GM12801 (cell line): Measurements from ENCODE around the gene AMPD3.

Experiments used
- CTCF ChIP-seq: IDR thresholded peaks from one replicate; pipeline ENCODE4 v1.5.1; 2011; ENCODE audit warnings: control low read depth; ENCODE audit not compliant: insufficient read length; ENCODE audit errors: extremely low read depth

AMPD3 gene

GRCh38 chr11:10410844-10411200 is 44.2 kb upstream of the AMPD3 start:
- TF ChIP-seq CTCF: no peak

GRCh38 chr11:10412266-10412665 is 42.8 kb upstream of the AMPD3 start:
- no peak for TF ChIP-seq CTCF

DNA sequence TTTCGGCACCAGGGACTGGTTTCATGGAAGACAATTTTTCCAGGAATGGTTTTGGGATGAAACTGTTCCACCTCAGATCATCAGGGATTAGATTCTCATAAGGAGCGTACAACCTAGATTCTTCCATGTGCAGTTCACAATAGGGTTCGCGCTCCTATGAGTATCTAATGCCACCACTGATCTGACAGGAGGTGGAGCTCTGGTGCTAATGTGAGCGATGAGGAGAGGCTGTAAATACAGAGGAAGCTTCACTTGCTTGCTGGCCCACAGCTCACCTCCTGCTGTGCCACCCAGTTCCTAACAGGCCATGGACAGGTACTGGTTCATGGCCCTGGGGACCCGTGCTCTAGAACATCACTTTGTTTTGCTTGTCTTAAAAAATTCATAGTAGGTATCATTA is 41.8 kb upstream of the AMPD3 start:
- TF ChIP-seq CTCF: no peak

DNA sequence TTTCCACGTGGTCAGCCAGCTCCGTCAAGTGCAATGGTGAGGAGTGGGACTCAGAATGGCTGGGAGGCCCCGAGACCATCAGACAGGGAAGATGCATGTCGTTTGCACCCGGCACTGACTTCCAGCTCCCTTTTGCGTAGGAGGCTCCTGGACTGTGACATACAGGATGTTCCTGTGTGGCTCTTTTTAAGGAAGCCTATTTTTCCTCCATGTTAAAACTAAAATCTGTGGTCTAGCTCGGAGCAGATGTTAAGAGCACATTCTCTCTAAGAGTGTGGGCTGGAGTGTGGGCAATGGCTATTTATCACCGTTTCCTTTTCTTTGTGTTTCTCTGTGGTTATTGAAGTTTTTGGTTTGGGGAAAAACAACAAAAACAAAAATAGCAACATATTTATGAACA is 40.9 kb upstream of the AMPD3 start:
- TF ChIP-seq CTCF: no peak

DNA sequence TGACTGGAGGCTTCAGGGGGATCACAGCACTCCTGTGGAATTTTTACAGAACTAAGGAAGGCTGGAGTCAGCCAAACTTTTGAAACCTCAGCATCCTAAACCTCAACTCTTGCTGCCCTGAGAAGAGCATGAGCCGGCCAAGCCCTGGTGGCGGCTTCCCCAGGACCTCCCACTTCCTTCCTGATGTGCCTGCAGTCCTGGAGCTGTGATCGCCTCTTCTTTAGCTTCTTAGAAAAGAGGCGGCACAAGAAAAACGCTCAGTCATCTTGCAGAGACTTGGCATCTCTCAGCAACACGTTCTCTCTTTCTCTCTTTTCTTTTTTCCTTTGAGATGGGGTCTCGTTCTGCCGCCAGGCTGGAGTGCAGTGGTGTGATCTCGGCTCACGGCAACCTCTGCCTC is 40.4 kb upstream of the AMPD3 start:
- no peak for TF ChIP-seq CTCF

- TF ChIP-seq CTCF: no peak
These were observed 39.2 kb upstream of the AMPD3 start for GRCh38 chr11:10415817-10416392.

DNA sequence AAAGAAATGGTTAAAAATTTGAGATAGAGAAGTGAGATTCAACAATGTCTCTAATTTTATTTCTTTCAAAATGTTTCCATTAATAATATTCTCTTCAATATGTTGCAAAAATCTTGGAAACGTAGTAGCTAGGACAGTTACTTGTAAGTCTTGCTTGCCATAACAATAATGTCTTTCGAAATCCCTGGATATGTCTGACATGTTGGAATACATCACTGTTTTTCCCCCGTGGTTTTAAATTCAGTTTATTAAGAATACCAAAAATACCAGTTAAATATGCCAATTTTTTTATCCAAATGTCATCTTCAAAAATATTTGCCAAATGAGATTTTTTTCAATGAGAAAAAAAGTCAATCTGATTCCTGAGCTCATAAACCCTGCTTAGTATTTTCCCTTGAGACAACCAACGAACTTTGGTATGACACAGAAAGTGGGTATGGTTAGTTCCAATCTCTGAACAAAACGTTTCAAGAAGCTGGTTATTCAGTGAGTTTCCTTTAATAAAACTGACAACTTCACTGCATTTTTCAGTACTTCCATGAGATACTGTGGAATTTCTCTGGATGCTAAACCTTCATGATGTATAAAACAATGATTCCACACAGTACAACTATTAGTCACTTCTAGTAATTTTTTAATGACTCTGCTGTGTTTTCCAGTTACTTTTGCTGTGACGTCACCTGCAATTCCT is 36.7 kb upstream of the AMPD3 start:
- no peak for TF ChIP-seq CTCF
